GM23338 (cell line): Measurements from ENCODE around the gene MAP4K3. TPM values are rescaled to one million over a fixed set of nuclear protein-coding genes. Genes with fewer than 3 reads are reported as not detected.

Experiments
- ATAC-seq: fragments of 200-7000 bp; cut with Tn5 transposase; 3 replicates; pipeline ENCODE4 v1.9.1; 2020
- DNase-seq: peaks from one replicate; pipeline ENCODE4 v3.0.0-alpha.2; 2015; ENCODE audit warnings: low spot score
- H2AFZ ChIP-seq: fragments of 200-600 bp; sonication (generic); 2 replicates; pipeline ENCODE4 v1.8.0; 2016; ENCODE audit warnings: antibody characterized with exemption, mild to moderate bottlenecking, moderate library complexity
- H3F3A ChIP-seq: fragments of 200-600 bp; sonication (generic); replicated peaks from 2 replicates; pipeline ENCODE4 v1.8.0; 2017; ENCODE audit warnings: antibody characterized with exemption, mixed run types, low read depth
- H3K27ac ChIP-seq: fragments of 200-600 bp; sonication (generic); 2 replicates; pipeline ENCODE4 v1.6.1; 2016; ENCODE audit warnings: low read depth
- H3K27me3 ChIP-seq: fragments of 200-600 bp; sonication (generic); 2 replicates; pipeline ENCODE4 v1.8.0; 2016; ENCODE audit warnings: mild to moderate bottlenecking, mixed run types, moderate library complexity; ENCODE audit not compliant: insufficient read depth
- H3K36me3 ChIP-seq: fragments of 200-600 bp; sonication (generic); 2 replicates; pipeline ENCODE4 v1.8.0; 2016; ENCODE audit warnings: mild to moderate bottlenecking; ENCODE audit not compliant: insufficient read depth
- H3K4me1 ChIP-seq: fragments of 200-600 bp; sonication (generic); 2 replicates; pipeline ENCODE4 v1.8.0; 2016; ENCODE audit warnings: mild to moderate bottlenecking, moderate library complexity; ENCODE audit not compliant: insufficient read depth
- H3K4me2 ChIP-seq: fragments of 200-600 bp; sonication (generic); 2 replicates; pipeline ENCODE4 v1.7.1; 2017; ENCODE audit warnings: mixed run types
- H3K4me3 ChIP-seq: fragments of 200-600 bp; sonication (generic); 2 replicates; pipeline ENCODE4 v1.6.1; 2016; ENCODE audit warnings: mixed run types
- H3K79me2 ChIP-seq: fragments of 200-600 bp; sonication (generic); replicated peaks from 2 replicates; pipeline ENCODE4 v1.8.0; 2017; ENCODE audit warnings: mild to moderate bottlenecking; ENCODE audit not compliant: insufficient read depth
- H3K9me2 ChIP-seq: fragments of 200-600 bp; sonication (generic); 2 replicates; pipeline ENCODE4 v1.8.0; 2017; ENCODE audit not compliant: insufficient read depth
- H4K20me1 ChIP-seq: fragments of 200-600 bp; sonication (generic); replicated peaks from 2 replicates; pipeline ENCODE4 v1.8.0; 2017; ENCODE audit warnings: mild to moderate bottlenecking; ENCODE audit not compliant: insufficient read depth
- H3K27ac Mint-ChIP-seq: 2 replicates; pipeline ENCODE4 v1.8.0; 2020; ENCODE audit warnings: inconsistent platforms, mild to moderate bottlenecking, moderate library complexity, mixed read lengths
- H3K27me3 Mint-ChIP-seq: 3 replicates; pipeline ENCODE4 v1.8.0; 2022; ENCODE audit warnings: low read depth, mild to moderate bottlenecking, moderate library complexity, mixed read lengths, inconsistent platforms; ENCODE audit not compliant: insufficient read depth, poor library complexity
- H3K36me3 Mint-ChIP-seq: 3 replicates; pipeline ENCODE4 v1.8.0; 2021; ENCODE audit warnings: low read depth, mild to moderate bottlenecking, inconsistent platforms, moderate library complexity, mixed read lengths
- H3K4me1 Mint-ChIP-seq: 3 replicates; pipeline ENCODE4 v1.8.0; 2020; ENCODE audit warnings: mild to moderate bottlenecking, inconsistent platforms, mixed read lengths
- H3K4me3 Mint-ChIP-seq: 3 replicates; pipeline ENCODE4 v1.8.0; 2021; ENCODE audit warnings: moderate library complexity, mild to moderate bottlenecking, inconsistent platforms, mixed read lengths
- H3K9me3 Mint-ChIP-seq: 3 replicates; pipeline ENCODE4 v1.8.0; 2020; ENCODE audit warnings: moderate library complexity, mild to moderate bottlenecking, inconsistent platforms, mixed read lengths
- CREB1 ChIP-seq: fragments of 250-450 bp; sonication (Bioruptor Pico); IDR thresholded peaks from 2 replicates; pipeline ENCODE4 v1.5.0; 2020; ENCODE audit warnings: low read depth, mild to moderate bottlenecking, moderate library complexity
- ETS1 ChIP-seq: IDR thresholded peaks from 2 replicates; pipeline ENCODE4 v1.6.1; 2016; ENCODE audit warnings: antibody characterized with exemption
- EZH2 ChIP-seq: fragments of 200-600 bp; sonication (generic); IDR thresholded peaks from one replicate; pipeline ENCODE4 v1.8.0; 2017; ENCODE audit warnings: antibody characterized with exemption, mild to moderate bottlenecking, low read depth; ENCODE audit not compliant: unreplicated experiment
- EZH2phosphoT487 ChIP-seq: fragments of 200-600 bp; sonication (generic); IDR thresholded peaks from one replicate; pipeline ENCODE4 v1.8.1; 2018; ENCODE audit warnings: antibody characterized with exemption; ENCODE audit not compliant: unreplicated experiment
- JUNB ChIP-seq: IDR thresholded peaks from one replicate; pipeline ENCODE4 v1.6.1; 2016; ENCODE audit warnings: antibody characterized with exemption; ENCODE audit not compliant: unreplicated experiment
- NANOG ChIP-seq: IDR thresholded peaks from 2 replicates; pipeline ENCODE4 v1.6.1; 2016; ENCODE audit warnings: antibody characterized with exemption, borderline replicate concordance
- POLR2AphosphoS5 ChIP-seq: IDR thresholded peaks from 2 replicates; pipeline ENCODE4 v1.6.1; 2016; ENCODE audit warnings: antibody characterized with exemption, low read depth
- REST ChIP-seq: IDR thresholded peaks from one replicate; pipeline ENCODE4 v1.6.1; 2018; ENCODE audit warnings: antibody characterized with exemption; ENCODE audit not compliant: unreplicated experiment
- STAT1 ChIP-seq: IDR thresholded peaks from one replicate; pipeline ENCODE4 v1.6.1; 2016; ENCODE audit warnings: antibody characterized with exemption; ENCODE audit not compliant: unreplicated experiment
- ZNF114 ChIP-seq: fragments of 250-450 bp; sonication (Bioruptor Pico); IDR thresholded peaks from 2 replicates; pipeline ENCODE4 v1.5.0; 2020; ENCODE audit warnings: mild to moderate bottlenecking, moderate library complexity
- ZNF462 ChIP-seq: fragments of 250-450 bp; sonication (Bioruptor Pico); IDR thresholded peaks from 2 replicates; pipeline ENCODE4 v1.5.0; 2020; ENCODE audit warnings: mild to moderate bottlenecking, moderate library complexity
- polyA plus RNA-seq: library from polyadenylated mRNA; unstranded; fragments of >200 nt; fragmentation: Nextera tagmentation; extraction: Ambion mirVana; gene quantifications from 2 replicates; pipeline ENCODE4 v1.2.1, GENCODE V29; 2016
- total RNA-seq: library from RNA; depleted of rRNA; stranded (reverse); fragments of >200 nt; shearing (Covaris generic); gene quantifications from 2 replicates; pipeline ENCODE4 v1.2.3, GENCODE V29; 2014

Gene MAP4K3
- total and polyA plus RNA-seq, 2 experiments from 2014 or later = 33.0 to 90.7 TPM

DNA sequence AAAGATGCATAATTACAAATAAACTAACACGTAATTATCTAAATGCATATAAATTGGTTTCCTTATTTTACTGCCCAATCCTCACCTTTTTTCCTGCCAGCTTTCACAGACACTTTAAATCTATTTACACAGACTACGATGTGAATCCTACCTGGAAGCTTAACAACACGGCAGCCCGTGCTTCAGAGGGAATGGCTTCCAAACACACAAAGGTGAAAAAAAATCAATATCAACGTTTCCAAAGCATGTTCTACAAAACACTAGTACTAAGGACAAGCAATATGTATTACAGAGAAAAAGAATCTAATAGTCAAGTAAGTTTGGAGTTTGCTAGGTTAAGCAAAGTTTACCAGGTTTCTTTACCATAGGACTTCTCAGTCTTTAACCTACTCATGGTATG is 4.4 kb downstream of the MAP4K3 start:
- Histone ChIP-seq H3K36me3 (no peaks in the 10 kb centered on the region), H3K27me3 (no peaks in the 10 kb centered on the region), H3K27ac (no peak overlapping the region), H4K20me1 (peaks cover 47% of the 10 kb centered on the region), H3K9me2 (no peaks in the 10 kb centered on the region), H3K4me3 (peak overlapping the region; percentile 12; the same call in 1 of the 2 replicates), H3F3A (peaks cover 3% of the 10 kb centered on the region), H3K4me1 (peaks cover 72% of the 10 kb centered on the region), H3K79me2 (peaks cover 91% of the 10 kb centered on the region), H2AFZ (no peak overlapping the region), H3K4me2 (peak overlapping the region; percentile 94)
- no peak for DNase-seq
- Mint-ChIP-seq H3K4me1 (peaks cover 65% of the 10 kb centered on the region), H3K36me3 (peaks cover 3% of the 10 kb centered on the region; the same call in 1 of the 3 replicates), H3K27ac (peak overlapping the region; percentile 28; the same call in 1 of the 2 replicates), H3K27me3 (peaks cover 1% of the 10 kb centered on the region), H3K9me3 (no peaks in the 10 kb centered on the region), H3K4me3 (no peak overlapping the region)
- ATAC-seq = no peak
- no peak for TF ChIP-seq ZNF462 (CRISPR knock-in tag)
- TF ChIP-seq NANOG = no peak
- TF ChIP-seq REST = no peak
- no peak for TF ChIP-seq ZNF114 (CRISPR knock-in tag)
- TF ChIP-seq ETS1 = no peak
- no peak for TF ChIP-seq EZH2phosphoT487
- no peak for TF ChIP-seq EZH2
- TF ChIP-seq POLR2AphosphoS5 = no peak
- no peak for TF ChIP-seq STAT1
- no peak for TF ChIP-seq CREB1 (CRISPR knock-in tag)
- TF ChIP-seq JUNB = no peak
